BLaER1 treated with 17β-estradiol and CSF1 and Interleukin-3, amounts not matched to agents 10 nM and 100 nM (cell line): ENCODE data around the gene ZNF800.

Source experiments
- H3K27ac ChIP-seq, 11 experiments: shearing (Covaris generic); formaldehyde crosslinking; 2 replicates each; pipeline ENCODE4 v1.8.1; 2022
- H3K27me3 ChIP-seq, 11 experiments: shearing (Covaris generic); formaldehyde crosslinking; 2 replicates each; pipeline ENCODE4 v1.8.1; 2022
- H3K36me3 ChIP-seq, 11 experiments: shearing (Covaris generic); formaldehyde crosslinking; 2 replicates each; pipeline ENCODE4 v1.8.1; 2022
- H3K4me1 ChIP-seq, 10 experiments: shearing (Covaris generic); formaldehyde crosslinking; 2 replicates each; pipeline ENCODE4 v1.8.1; 2022
- H3K4me2 ChIP-seq, 11 experiments: shearing (Covaris generic); formaldehyde crosslinking; 2 replicates each; pipeline ENCODE4 v1.8.1; 2022
- H3K4me3 ChIP-seq, 10 experiments: shearing (Covaris generic); formaldehyde crosslinking; 2 replicates each; pipeline ENCODE4 v1.8.1; 2022
- H3K9ac ChIP-seq, 11 experiments: shearing (Covaris generic); formaldehyde crosslinking; 2 replicates each; pipeline ENCODE4 v1.8.1; 2022
- H3K9me3 ChIP-seq, 11 experiments: shearing (Covaris generic); formaldehyde crosslinking; replicated peaks in 1 of 11; 2 replicates each; pipeline ENCODE4 v1.8.1; 2022
- H4K20me1 ChIP-seq, 11 experiments: shearing (Covaris generic); formaldehyde crosslinking; 2 replicates each; pipeline ENCODE4 v1.8.1; 2022
- Cebpa-rat ChIP-seq, 11 experiments: shearing (Covaris generic); IDR thresholded peaks; 2 replicates each; pipeline ENCODE4 v1.8.1; 2022

Gene ZNF800

GRCh38 chr7:127366680-127367079 is 25.8 kb downstream of the ZNF800 start:
- no peak overlapping the region for H3K27ac ChIP-seq

GRCh38 chr7:127365957-127366315 is 26.6 kb downstream of the ZNF800 start:
- no peaks in the 10 kb centered on the region; a peak in 1 of 22 replicates for H3K9me3 ChIP-seq
- peaks cover 40 to 100% (median 90%) of the 10 kb centered on the region in 11 experiments; a peak in 21 of 22 replicates for H4K20me1 ChIP-seq
- no peak overlapping the region for H3K4me2 ChIP-seq
- no peak overlapping the region for H3K4me3 ChIP-seq
- H3K9ac ChIP-seq, result no peak overlapping the region
- peaks cover 90 to 100% (median 94%) of the 10 kb centered on the region in 11 experiments for H3K36me3 ChIP-seq
- no peaks in the 10 kb centered on the region for H3K4me1 ChIP-seq
- no peaks in the 10 kb centered on the region for H3K27me3 ChIP-seq
- no peak for TF ChIP-seq Cebpa-rat (IDR thresholded peaks at IDR 0.05)
- no peak overlapping the region for H3K27ac ChIP-seq

More at GRCh38 chr7:127366680-127367079, 25.8 kb downstream of the ZNF800 start:
- H3K4me3 ChIP-seq, result no peak overlapping the region
- no peaks in the 10 kb centered on the region for H3K27me3 ChIP-seq
- no peaks in the 10 kb centered on the region for H3K4me1 ChIP-seq
- H3K9me3 ChIP-seq, result no peaks in the 10 kb centered on the region; a peak in 1 of 22 replicates
- TF ChIP-seq Cebpa-rat (IDR thresholded peaks at IDR 0.05), result no peak
- peaks cover 88 to 100% (median 94%) of the 10 kb centered on the region in 11 experiments for H3K36me3 ChIP-seq
- H3K4me2 ChIP-seq, result no peak overlapping the region
- peaks cover 41 to 99% (median 89%) of the 10 kb centered on the region in 11 experiments; a peak in 21 of 22 replicates for H4K20me1 ChIP-seq
- H3K9ac ChIP-seq, result no peak overlapping the region

GRCh38 chr7:127365164-127365956 is 27.1 kb downstream of the ZNF800 start:
- Histone ChIP-seq H3K27me3 (no peaks in the 10 kb centered on the region), H3K9ac (no peak overlapping the region), H3K4me1 (no peaks in the 10 kb centered on the region), H3K4me2 (no peak overlapping the region), H3K27ac (no peak overlapping the region), H3K36me3 (peaks cover 92 to 100% (median 98%) of the 10 kb centered on the region in 11 experiments), H3K4me3 (no peak overlapping the region), H3K9me3 (no peaks in the 10 kb centered on the region; a peak in 1 of 22 replicates), H4K20me1 (peaks cover 42 to 99% (median 90%) of the 10 kb centered on the region in 11 experiments; a peak in 21 of 22 replicates)
- TF ChIP-seq Cebpa-rat (IDR thresholded peaks at IDR 0.05), result no peak

- TF ChIP-seq Cebpa-rat (IDR thresholded peaks at IDR 0.05), result no peak
- Histone ChIP-seq H3K27ac (no peak overlapping the region), H3K36me3 (peaks cover 79 to 100% (median 91%) of the 10 kb centered on the region in 11 experiments), H3K9ac (no peak overlapping the region), H4K20me1 (peaks cover 32 to 97% (median 76%) of the 10 kb centered on the region in 11 experiments; a peak in 21 of 22 replicates), H3K4me2 (no peak overlapping the region), H3K27me3 (no peaks in the 10 kb centered on the region), H3K4me3 (no peak overlapping the region), H3K4me1 (no peaks in the 10 kb centered on the region), H3K9me3 (no peaks in the 10 kb centered on the region)
Measured at GRCh38 chr7:127362364-127363027, 30.0 kb downstream of the ZNF800 start.

- no peak for TF ChIP-seq Cebpa-rat (IDR thresholded peaks at IDR 0.05)
- no peak overlapping the region for H3K4me2 ChIP-seq
- H3K9me3 ChIP-seq, result no peaks in the 10 kb centered on the region
- H3K36me3 ChIP-seq, result peaks cover 79 to 100% (median 90%) of the 10 kb centered on the region in 11 experiments
- no peaks in the 10 kb centered on the region for H3K27me3 ChIP-seq
- no peak overlapping the region for H3K9ac ChIP-seq
- H3K27ac ChIP-seq, result no peak overlapping the region
- peaks cover 32 to 96% (median 69%) of the 10 kb centered on the region in 11 experiments; a peak in 21 of 22 replicates for H4K20me1 ChIP-seq
- no peaks in the 10 kb centered on the region for H3K4me1 ChIP-seq
- no peak overlapping the region for H3K4me3 ChIP-seq
Measured at GRCh38 chr7:127361736-127362135, 30.8 kb downstream of the ZNF800 start.

- TF ChIP-seq Cebpa-rat (IDR thresholded peaks at IDR 0.05), result no peak
Measured at GRCh38 chr7:127359011-127359410, 33.5 kb downstream of the ZNF800 start.

GRCh38 chr7:127353897-127354296 is 38.6 kb downstream of the ZNF800 start:
- no peaks in the 10 kb centered on the region for H3K4me1 ChIP-seq
- H3K36me3 ChIP-seq, result peaks cover 27 to 89% (median 58%) of the 10 kb centered on the region in 11 experiments; a peak in 20 of 22 replicates
- no peak overlapping the region for H3K27ac ChIP-seq
- peaks cover 0 to 9% (median 6%) of the 10 kb centered on the region in 11 experiments; a peak in 11 of 22 replicates for H3K27me3 ChIP-seq
- no peak overlapping the region for H3K9ac ChIP-seq
- H4K20me1 ChIP-seq, result peaks cover 0 to 50% (median 10%) of the 10 kb centered on the region in 11 experiments; a peak in 14 of 22 replicates
- no peaks in the 10 kb centered on the region for H3K9me3 ChIP-seq
- no peak overlapping the region for H3K4me3 ChIP-seq
- H3K4me2 ChIP-seq, result no peak overlapping the region
- TF ChIP-seq Cebpa-rat (IDR thresholded peaks at IDR 0.05), result no peak

More at GRCh38 chr7:127359011-127359410, 33.5 kb downstream of the ZNF800 start:
- H3K4me3 ChIP-seq, result no peak overlapping the region
- H3K27me3 ChIP-seq, result no peaks in the 10 kb centered on the region
- no peaks in the 10 kb centered on the region for H3K4me1 ChIP-seq
- no peak overlapping the region for H3K4me2 ChIP-seq
- H3K9ac ChIP-seq, result no peak overlapping the region
- H3K36me3 ChIP-seq, result peaks cover 70 to 98% (median 80%) of the 10 kb centered on the region in 11 experiments
- H3K27ac ChIP-seq, result no peak overlapping the region
- no peaks in the 10 kb centered on the region for H3K9me3 ChIP-seq
- H4K20me1 ChIP-seq, result peaks cover 16 to 72% (median 41%) of the 10 kb centered on the region in 11 experiments; a peak in 19 of 22 replicates

GRCh38 chr7:127350586-127350985 is 41.9 kb downstream of the ZNF800 start:
- TF ChIP-seq Cebpa-rat (IDR thresholded peaks at IDR 0.05), result no peak
- H4K20me1 ChIP-seq, result peaks cover 0 to 26% (median 5%) of the 10 kb centered on the region in 11 experiments; a peak in 9 of 22 replicates
- H3K27me3 ChIP-seq, result peaks cover 14 to 25% (median 19%) of the 10 kb centered on the region in 11 experiments
- no peak overlapping the region for H3K9ac ChIP-seq
- H3K4me2 ChIP-seq, result no peak overlapping the region
- H3K27ac ChIP-seq, result no peak overlapping the region
- H3K4me3 ChIP-seq, result no peak overlapping the region
- peaks cover 0 to 4% (median 0%) of the 10 kb centered on the region in 10 experiments; a peak in 2 of 20 replicates for H3K4me1 ChIP-seq
- H3K9me3 ChIP-seq, result peaks cover 0 to 12% (median 9%) of the 10 kb centered on the region in 11 experiments; a peak in 15 of 22 replicates
- H3K36me3 ChIP-seq, result peaks cover 9 to 56% (median 35%) of the 10 kb centered on the region in 11 experiments; a peak in 21 of 22 replicates

- H3K27me3 ChIP-seq, result peaks cover 14 to 25% (median 19%) of the 10 kb centered on the region in 11 experiments
- peaks cover 0 to 12% (median 9%) of the 10 kb centered on the region in 11 experiments; a peak in 15 of 22 replicates for H3K9me3 ChIP-seq
- H3K4me2 ChIP-seq, result no peak overlapping the region
- H3K4me1 ChIP-seq, result peaks cover 0 to 4% (median 0%) of the 10 kb centered on the region in 10 experiments; a peak in 2 of 20 replicates
- peaks cover 7 to 48% (median 28%) of the 10 kb centered on the region in 11 experiments; a peak in 20 of 22 replicates for H3K36me3 ChIP-seq
- no peak for TF ChIP-seq Cebpa-rat (IDR thresholded peaks at IDR 0.05)
- H3K4me3 ChIP-seq, result no peak overlapping the region
- peaks cover 0 to 26% (median 3%) of the 10 kb centered on the region in 11 experiments; a peak in 8 of 22 replicates for H4K20me1 ChIP-seq
- no peak overlapping the region for H3K27ac ChIP-seq
- no peak overlapping the region for H3K9ac ChIP-seq
Measured at GRCh38 chr7:127349881-127350280, 42.6 kb downstream of the ZNF800 start.
